Measurements from ENCODE around the gene DOLK. TPM values are rescaled to one million over a fixed set of nuclear protein-coding genes. Genes with fewer than 3 reads are reported as not detected.
"Not testable (repeated sequence)": the region's sequence is repeated elsewhere in the genome, so short reads cannot be mapped to it uniquely, and the experiment has no call there.

Gene DOLK
- total and polyA plus RNA-seq, 10 of the 15 experiments (the other 5 are each of a cell fraction or from before 2014, with no cell fraction given), result 1.9 to 18.2 (median 9.1) TPM

DNA sequence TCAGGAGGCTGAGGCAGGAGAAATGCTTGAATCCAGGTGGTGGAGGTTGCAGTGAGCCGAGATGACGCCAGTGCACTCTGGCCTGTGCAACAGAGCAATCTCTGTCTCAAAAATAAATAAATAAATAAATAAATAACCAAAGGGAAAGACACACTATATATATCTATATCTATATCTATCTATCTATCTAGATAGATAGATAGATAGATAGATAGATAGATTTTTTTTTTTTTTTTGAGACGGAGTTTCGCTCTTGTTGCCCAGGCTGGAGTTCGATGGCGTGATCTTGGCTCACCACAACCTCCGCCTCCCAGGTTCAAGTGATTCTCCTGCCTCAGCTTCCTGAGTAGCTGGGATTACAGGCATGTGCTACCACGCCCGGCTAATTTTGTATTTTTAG is 14.0 kb upstream of the DOLK start:
- H3K4me2 ChIP-seq (ENCODE audit: control insufficient read depth, insufficient read depth); H3K27ac ChIP-seq (ENCODE audit: control insufficient read depth, insufficient read depth); H3K27me3 ChIP-seq (replicated peaks in 1 of 2; ENCODE audit: control insufficient read depth in 2 of 2, insufficient read depth in 2 of 2, low read length in 1 of 2); BruUV-seq (replicated peaks); ATAC-seq; SMC1A ChIA-PET (ENCODE audit: uncharacterized antibody, unreplicated experiment); in situ Hi-C loops (cut with MboI); H3K9ac ChIP-seq (ENCODE audit: control insufficient read depth, insufficient read depth, low read length); H3K4me1 ChIP-seq (ENCODE audit: control insufficient read depth, insufficient read depth, low read length); H3K79me2 ChIP-seq (ENCODE audit: control insufficient read depth, insufficient read depth, low read length); H2AFZ ChIP-seq (ENCODE audit: control insufficient read depth, low read depth, low read length); FAIRE-seq; intact Hi-C loops (cut with micrococcal nuclease; ENCODE audit: unreplicated experiment); H4K20me1 ChIP-seq (ENCODE audit: control insufficient read depth, insufficient read depth); H3K4me3 ChIP-seq; H3K9me3 ChIP-seq (replicated peaks; ENCODE audit: control insufficient read depth, insufficient read depth, low read length); DNase-seq (ENCODE audit: low read depth, low spot score): not testable (repeated sequence)
- RAD21 ChIA-PET (ENCODE audit: unreplicated experiment), result interaction anchor here (0.9 kb wide), 1 partner anchor 13 kb away, joined by 5 read pairs; no protein-coding TSS in a partner anchor
- CTCF ChIA-PET, result interaction anchor here (0.6 to 0.7 kb wide), 2 partner anchors 12 to 777 kb away, joined by 4 read pairs; no protein-coding TSS in a partner anchor
- peaks cover 0 to 19% of the 10 kb centered on the region in 2 experiments for H3K36me3 ChIP-seq (ENCODE audit: control insufficient read depth in 2 of 2, insufficient read depth in 2 of 2, low read length in 1 of 2)
- POLR2A ChIA-PET, result interaction anchor here (0.7 kb wide), 1 partner anchor 1725 kb away, joined by 3 read pairs; no protein-coding TSS in a partner anchor
- WGBS (ENCODE audit: insufficient coverage, insufficient replicate concordance, low lambda C conversion rate, missing lambda C conversion rate), result 92% methylated on average over 5 of the region's 9 CpGs

DNA sequence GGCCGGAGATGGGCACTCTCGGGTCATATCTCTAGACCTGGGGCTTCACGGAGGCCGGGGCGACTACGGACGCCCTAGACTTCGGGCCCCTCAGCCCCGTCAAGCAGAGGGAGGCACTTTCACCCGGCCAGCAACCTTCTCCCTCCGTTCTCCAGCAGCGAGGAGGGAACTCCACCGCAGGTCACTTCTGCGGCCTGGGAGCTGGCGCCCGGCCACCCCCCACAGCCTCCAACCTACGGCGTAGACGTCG is 201 bp downstream of the DOLK start:
- H3K4me2 ChIP-seq (ENCODE audit: control insufficient read depth, insufficient read depth), result peak overlapping the region; percentile 89
- BruUV-seq (replicated peaks), result no TSS peak
- ChIA-PET CTCF (no interaction called here), POLR2A (interaction anchor here (1.2 kb wide), 1 partner anchor 134 kb away, joined by 3 read pairs; the partner anchor contains the start of gene DOLPP1), SMC1A (ENCODE audit: uncharacterized antibody, unreplicated experiment) (no interaction called here), RAD21 (ENCODE audit: unreplicated experiment) (interaction anchor here (1.0 kb wide), 1 partner anchor 193 kb away, joined by 3 read pairs; no protein-coding TSS in a partner anchor)
- intact Hi-C loops (cut with micrococcal nuclease; ENCODE audit: unreplicated experiment), result loop anchor here (5.0 kb wide), 1 partner anchor 225 kb away; the partner anchor contains the start of gene ZDHHC12
- peaks cover 11% of the 10 kb centered on the region for H3K4me1 ChIP-seq (ENCODE audit: control insufficient read depth, insufficient read depth, low read length)
- peak overlapping the region; percentile 99 for H3K4me3 ChIP-seq
- in situ Hi-C loops (cut with MboI), result no loop called here
- peaks cover 21% of the 10 kb centered on the region for H3K79me2 ChIP-seq (ENCODE audit: control insufficient read depth, insufficient read depth, low read length)
- under 1% methylated on average over 16 of the region's 20 CpGs for WGBS (ENCODE audit: insufficient coverage, insufficient replicate concordance, low lambda C conversion rate, missing lambda C conversion rate)
- no peaks in the 10 kb centered on the region for H3K27me3 ChIP-seq (replicated peaks in 1 of 2; ENCODE audit: control insufficient read depth in 2 of 2, insufficient read depth in 2 of 2, low read length in 1 of 2)
- no peaks in the 10 kb centered on the region for H3K36me3 ChIP-seq (ENCODE audit: control insufficient read depth in 2 of 2, insufficient read depth in 2 of 2, low read length in 1 of 2)
- ATAC-seq, result peak; percentile 43; the same call in 2 of the 3 replicates
- no peak for DNase-seq (ENCODE audit: low read depth, low spot score)
- H4K20me1 ChIP-seq (ENCODE audit: control insufficient read depth, insufficient read depth), result no peaks in the 10 kb centered on the region
- peak overlapping the region; percentile 84 for H3K27ac ChIP-seq (ENCODE audit: control insufficient read depth, insufficient read depth)
- peak overlapping the region; percentile 82 for H3K9ac ChIP-seq (ENCODE audit: control insufficient read depth, insufficient read depth, low read length)
- no peaks in the 10 kb centered on the region for H3K9me3 ChIP-seq (replicated peaks; ENCODE audit: control insufficient read depth, insufficient read depth, low read length)
- TF ChIP-seq, protein P1, sequence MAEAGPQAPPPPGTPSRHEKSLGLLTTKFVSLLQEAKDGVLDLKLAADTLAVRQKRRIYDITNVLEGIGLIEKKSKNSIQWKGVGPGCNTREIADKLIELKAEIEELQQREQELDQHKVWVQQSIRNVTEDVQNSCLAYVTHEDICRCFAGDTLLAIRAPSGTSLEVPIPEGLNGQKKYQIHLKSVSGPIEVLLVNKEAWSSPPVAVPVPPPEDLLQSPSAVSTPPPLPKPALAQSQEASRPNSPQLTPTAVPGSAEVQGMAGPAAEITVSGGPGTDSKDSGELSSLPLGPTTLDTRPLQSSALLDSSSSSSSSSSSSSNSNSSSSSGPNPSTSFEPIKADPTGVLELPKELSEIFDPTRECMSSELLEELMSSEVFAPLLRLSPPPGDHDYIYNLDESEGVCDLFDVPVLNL (IDR thresholded peaks at IDR 0.05; ENCODE audit: low read depth, low read length), result no peak
- TF ChIP-seq SMAD5 (IDR thresholded peaks at IDR 0.05; ENCODE audit: low read depth), result no peak; the same call in 1 of the 2 replicates
- 0 out of 2 replicates have a peak, but pooled peaks have one; percentile 6 for TF ChIP-seq ZNF384 (IDR thresholded peaks at IDR 0.05; ENCODE audit: borderline replicate concordance, low read depth, low read length)
- TF ChIP-seq YBX1 (IDR thresholded peaks at IDR 0.05), result no peak
- TF ChIP-seq, protein P2, sequence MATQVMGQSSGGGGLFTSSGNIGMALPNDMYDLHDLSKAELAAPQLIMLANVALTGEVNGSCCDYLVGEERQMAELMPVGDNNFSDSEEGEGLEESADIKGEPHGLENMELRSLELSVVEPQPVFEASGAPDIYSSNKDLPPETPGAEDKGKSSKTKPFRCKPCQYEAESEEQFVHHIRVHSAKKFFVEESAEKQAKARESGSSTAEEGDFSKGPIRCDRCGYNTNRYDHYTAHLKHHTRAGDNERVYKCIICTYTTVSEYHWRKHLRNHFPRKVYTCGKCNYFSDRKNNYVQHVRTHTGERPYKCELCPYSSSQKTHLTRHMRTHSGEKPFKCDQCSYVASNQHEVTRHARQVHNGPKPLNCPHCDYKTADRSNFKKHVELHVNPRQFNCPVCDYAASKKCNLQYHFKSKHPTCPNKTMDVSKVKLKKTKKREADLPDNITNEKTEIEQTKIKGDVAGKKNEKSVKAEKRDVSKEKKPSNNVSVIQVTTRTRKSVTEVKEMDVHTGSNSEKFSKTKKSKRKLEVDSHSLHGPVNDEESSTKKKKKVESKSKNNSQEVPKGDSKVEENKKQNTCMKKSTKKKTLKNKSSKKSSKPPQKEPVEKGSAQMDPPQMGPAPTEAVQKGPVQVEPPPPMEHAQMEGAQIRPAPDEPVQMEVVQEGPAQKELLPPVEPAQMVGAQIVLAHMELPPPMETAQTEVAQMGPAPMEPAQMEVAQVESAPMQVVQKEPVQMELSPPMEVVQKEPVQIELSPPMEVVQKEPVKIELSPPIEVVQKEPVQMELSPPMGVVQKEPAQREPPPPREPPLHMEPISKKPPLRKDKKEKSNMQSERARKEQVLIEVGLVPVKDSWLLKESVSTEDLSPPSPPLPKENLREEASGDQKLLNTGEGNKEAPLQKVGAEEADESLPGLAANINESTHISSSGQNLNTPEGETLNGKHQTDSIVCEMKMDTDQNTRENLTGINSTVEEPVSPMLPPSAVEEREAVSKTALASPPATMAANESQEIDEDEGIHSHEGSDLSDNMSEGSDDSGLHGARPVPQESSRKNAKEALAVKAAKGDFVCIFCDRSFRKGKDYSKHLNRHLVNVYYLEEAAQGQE (IDR thresholded peaks at IDR 0.05; ENCODE audit: low read depth, low read length), result no peak
- TF ChIP-seq SUPT20H (IDR thresholded peaks at IDR 0.05; ENCODE audit: borderline replicate concordance, control insufficient read depth, low read depth, low read length), result no peak
- TF ChIP-seq ZNF217 (IDR thresholded peaks at IDR 0.05), result no peak
- no peak for TF ChIP-seq BMI1 (IDR thresholded peaks at IDR 0.05; ENCODE audit: borderline replicate concordance)
- H2AFZ ChIP-seq (ENCODE audit: control insufficient read depth, low read depth, low read length), result peak overlapping the region; percentile 88
- peak; percentile 18 for FAIRE-seq
